ENCODE measurements around the gene SRBD1.

The SRBD1 gene

GRCh38 chr2:45352506-45352905, 258.6 kb downstream of the SRBD1 start:
- Histone ChIP-seq H3K9ac (ENCODE audit: low read depth, low read length) (no peak overlapping the region), H3K27me3 (ENCODE audit: insufficient read depth, low read length) (no peaks in the 10 kb centered on the region), H3K4me1 (ENCODE audit: insufficient read depth, low read length) (no peaks in the 10 kb centered on the region), H3K9me3 (ENCODE audit: insufficient read depth, low read depth, low read length) (no peaks in the 10 kb centered on the region), H3K4me3 (ENCODE audit: low read length) (no peak overlapping the region), H3K36me3 (ENCODE audit: insufficient read depth, low read length) (no peaks in the 10 kb centered on the region), H3K27ac (ENCODE audit: low read depth, low read length) (no peak overlapping the region)
- 72% methylated on average over 2 of the region's 2 CpGs for WGBS

- Histone ChIP-seq H3K36me3 (ENCODE audit: insufficient read depth, low read length) (no peaks in the 10 kb centered on the region), H3K27ac (ENCODE audit: low read depth, low read length) (no peak overlapping the region), H3K4me1 (ENCODE audit: insufficient read depth, low read length) (no peaks in the 10 kb centered on the region), H3K9ac (ENCODE audit: low read depth, low read length) (no peak overlapping the region), H3K9me3 (ENCODE audit: insufficient read depth, low read depth, low read length) (no peaks in the 10 kb centered on the region), H3K4me3 (ENCODE audit: low read length) (no peak overlapping the region), H3K27me3 (ENCODE audit: insufficient read depth, low read length) (no peaks in the 10 kb centered on the region)
- WGBS: 54% methylated on average over 6 of the region's 8 CpGs
Observed at GRCh38 chr2:45345331-45346234, 265.5 kb downstream of the SRBD1 start.

- Histone ChIP-seq H3K4me3 (ENCODE audit: low read length) (no peak overlapping the region), H3K9ac (ENCODE audit: low read depth, low read length) (no peak overlapping the region), H3K9me3 (ENCODE audit: insufficient read depth, low read depth, low read length) (no peaks in the 10 kb centered on the region), H3K4me1 (ENCODE audit: insufficient read depth, low read length) (no peaks in the 10 kb centered on the region), H3K27ac (ENCODE audit: low read depth, low read length) (no peak overlapping the region), H3K27me3 (ENCODE audit: insufficient read depth, low read length) (no peaks in the 10 kb centered on the region), H3K36me3 (ENCODE audit: insufficient read depth, low read length) (no peaks in the 10 kb centered on the region)
- WGBS: 88% methylated on average over 5 of the region's 5 CpGs
Observed at GRCh38 chr2:45344502-45344901, 266.6 kb downstream of the SRBD1 start.

- H3K27ac ChIP-seq (ENCODE audit: low read depth, low read length): no peak overlapping the region
- H3K9ac ChIP-seq (ENCODE audit: low read depth, low read length): no peak overlapping the region
- H3K9me3 ChIP-seq (ENCODE audit: insufficient read depth, low read depth, low read length): no peaks in the 10 kb centered on the region
- H3K4me1 ChIP-seq (ENCODE audit: insufficient read depth, low read length): no peaks in the 10 kb centered on the region
- no peaks in the 10 kb centered on the region for H3K36me3 ChIP-seq (ENCODE audit: insufficient read depth, low read length)
- no peaks in the 10 kb centered on the region for H3K27me3 ChIP-seq (ENCODE audit: insufficient read depth, low read length)
- WGBS: 91% methylated on average over 9 of the region's 9 CpGs
- H3K4me3 ChIP-seq (ENCODE audit: low read length): no peak overlapping the region
Observed at GRCh38 chr2:45344071-45344470, 267.0 kb downstream of the SRBD1 start.

- H3K27ac ChIP-seq (ENCODE audit: low read depth, low read length): no peak overlapping the region
- 89% methylated on average over 18 of the region's 19 CpGs for WGBS
- no peak overlapping the region for H3K4me3 ChIP-seq (ENCODE audit: low read length)
- H3K4me1 ChIP-seq (ENCODE audit: insufficient read depth, low read length): no peaks in the 10 kb centered on the region
- H3K27me3 ChIP-seq (ENCODE audit: insufficient read depth, low read length): no peaks in the 10 kb centered on the region
- H3K9me3 ChIP-seq (ENCODE audit: insufficient read depth, low read depth, low read length): no peaks in the 10 kb centered on the region
- no peak overlapping the region for H3K9ac ChIP-seq (ENCODE audit: low read depth, low read length)
- no peaks in the 10 kb centered on the region for H3K36me3 ChIP-seq (ENCODE audit: insufficient read depth, low read length)
Observed at GRCh38 chr2:45343251-45344017, 267.6 kb downstream of the SRBD1 start.

GRCh38 chr2:45340318-45340717, 270.7 kb downstream of the SRBD1 start:
- H3K4me1 ChIP-seq (ENCODE audit: insufficient read depth, low read length): no peaks in the 10 kb centered on the region
- no peaks in the 10 kb centered on the region for H3K27me3 ChIP-seq (ENCODE audit: insufficient read depth, low read length)
- H3K4me3 ChIP-seq (ENCODE audit: low read length): no peak overlapping the region
- no peak overlapping the region for H3K27ac ChIP-seq (ENCODE audit: low read depth, low read length)
- H3K36me3 ChIP-seq (ENCODE audit: insufficient read depth, low read length): no peaks in the 10 kb centered on the region
- WGBS: 85% methylated on average over 3 of the region's 3 CpGs
- H3K9me3 ChIP-seq (ENCODE audit: insufficient read depth, low read depth, low read length): no peaks in the 10 kb centered on the region
- H3K9ac ChIP-seq (ENCODE audit: low read depth, low read length): no peak overlapping the region

GRCh38 chr2:45339253-45339652, 271.8 kb downstream of the SRBD1 start:
- Histone ChIP-seq H3K36me3 (ENCODE audit: insufficient read depth, low read length) (no peaks in the 10 kb centered on the region), H3K4me1 (ENCODE audit: insufficient read depth, low read length) (no peaks in the 10 kb centered on the region), H3K27me3 (ENCODE audit: insufficient read depth, low read length) (no peaks in the 10 kb centered on the region), H3K9me3 (ENCODE audit: insufficient read depth, low read depth, low read length) (no peaks in the 10 kb centered on the region), H3K9ac (ENCODE audit: low read depth, low read length) (no peak overlapping the region), H3K27ac (ENCODE audit: low read depth, low read length) (no peak overlapping the region), H3K4me3 (ENCODE audit: low read length) (no peak overlapping the region)
- 94% methylated on average over 5 of the region's 5 CpGs for WGBS
